Vagina (tissue), 2 donors: Measurements from ENCODE around the gene AGPAT3.

Experiments
- POLR2A ChIP-seq, 2 donors: fragments of 450-650 bp; IDR thresholded peaks; one replicate each; pipeline ENCODE4 v1.6.1; 2017; ENCODE audit warnings: antibody characterized with exemption in 2 of 2, mild to moderate bottlenecking in 2 of 2, moderate library complexity in 2 of 2
- POLR2AphosphoS5 ChIP-seq, 2 donors: sonication (generic); formaldehyde crosslinking; IDR thresholded peaks; one replicate each; pipeline ENCODE4 v1.9.0; 2017; ENCODE audit warnings: antibody characterized with exemption in 2 of 2, mild to moderate bottlenecking in 2 of 2, low read depth in 1 of 2; ENCODE audit not compliant: insufficient read depth in 1 of 2
- TF ChIP-seq, protein P1 (sequence below), 3 experiments: fragments of 450-650 bp in 2 of 3; fragments of 200-600 bp in 1 of 3; sonication (generic) in 1 of 3; IDR thresholded peaks; one replicate each; pipeline ENCODE4 v1.5.1; 2017 to 2019; ENCODE audit warnings: antibody characterized with exemption in 3 of 3, mild to moderate bottlenecking in 2 of 3, moderate library complexity in 2 of 3

DNA sequence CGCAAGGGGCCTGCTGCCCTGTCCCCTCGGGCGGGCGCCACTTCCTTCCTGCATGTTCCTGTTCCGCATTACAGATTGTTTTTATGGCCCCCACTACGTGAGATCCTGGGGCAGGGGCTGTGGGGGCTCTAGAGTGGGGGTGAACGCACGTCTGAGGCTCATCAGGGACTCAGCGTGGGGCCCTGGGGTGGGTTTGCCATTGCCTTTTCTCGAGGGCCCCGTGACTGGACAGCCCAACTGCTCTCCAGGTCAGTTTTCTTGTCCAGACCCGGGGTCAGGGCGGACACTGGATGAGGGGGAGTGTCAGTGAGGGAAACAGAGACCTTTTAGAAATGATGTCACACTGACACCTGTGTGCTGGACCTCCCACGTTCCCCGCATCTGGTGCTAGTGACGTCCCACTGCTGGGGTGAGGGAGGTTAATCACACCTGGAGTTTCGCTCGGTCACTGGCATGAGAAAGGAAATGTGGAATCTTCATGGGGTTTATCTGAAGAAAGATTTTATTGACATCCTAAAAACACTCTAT, 65.9 kb downstream of the AGPAT3 start:
- TF ChIP-seq, protein P1, sequence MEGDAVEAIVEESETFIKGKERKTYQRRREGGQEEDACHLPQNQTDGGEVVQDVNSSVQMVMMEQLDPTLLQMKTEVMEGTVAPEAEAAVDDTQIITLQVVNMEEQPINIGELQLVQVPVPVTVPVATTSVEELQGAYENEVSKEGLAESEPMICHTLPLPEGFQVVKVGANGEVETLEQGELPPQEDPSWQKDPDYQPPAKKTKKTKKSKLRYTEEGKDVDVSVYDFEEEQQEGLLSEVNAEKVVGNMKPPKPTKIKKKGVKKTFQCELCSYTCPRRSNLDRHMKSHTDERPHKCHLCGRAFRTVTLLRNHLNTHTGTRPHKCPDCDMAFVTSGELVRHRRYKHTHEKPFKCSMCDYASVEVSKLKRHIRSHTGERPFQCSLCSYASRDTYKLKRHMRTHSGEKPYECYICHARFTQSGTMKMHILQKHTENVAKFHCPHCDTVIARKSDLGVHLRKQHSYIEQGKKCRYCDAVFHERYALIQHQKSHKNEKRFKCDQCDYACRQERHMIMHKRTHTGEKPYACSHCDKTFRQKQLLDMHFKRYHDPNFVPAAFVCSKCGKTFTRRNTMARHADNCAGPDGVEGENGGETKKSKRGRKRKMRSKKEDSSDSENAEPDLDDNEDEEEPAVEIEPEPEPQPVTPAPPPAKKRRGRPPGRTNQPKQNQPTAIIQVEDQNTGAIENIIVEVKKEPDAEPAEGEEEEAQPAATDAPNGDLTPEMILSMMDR (IDR thresholded peaks at IDR 0.05), result no peak
- no peak for TF ChIP-seq POLR2A (IDR thresholded peaks at IDR 0.05)
- no peak for TF ChIP-seq POLR2AphosphoS5 (IDR thresholded peaks at IDR 0.05; ENCODE audit: insufficient read depth in 1 of 2, low read depth in 1 of 2)
